Purkinje cell (primary cell): ENCODE results near the gene MYH7. TPM values are rescaled to one million over a fixed set of nuclear protein-coding genes. Genes with fewer than 3 reads are reported as not detected.

ENCODE experiments used
- polyA plus RNA-seq: library from polyadenylated mRNA; unstranded; fragments of >200 nt; fragmentation: Nextera tagmentation; gene quantifications from 2 replicates; pipeline ENCODE4 v1.2.1, GENCODE V29; 2014

Gene MYH7
- not detected in 2 replicates for polyA plus RNA-seq

DNA sequence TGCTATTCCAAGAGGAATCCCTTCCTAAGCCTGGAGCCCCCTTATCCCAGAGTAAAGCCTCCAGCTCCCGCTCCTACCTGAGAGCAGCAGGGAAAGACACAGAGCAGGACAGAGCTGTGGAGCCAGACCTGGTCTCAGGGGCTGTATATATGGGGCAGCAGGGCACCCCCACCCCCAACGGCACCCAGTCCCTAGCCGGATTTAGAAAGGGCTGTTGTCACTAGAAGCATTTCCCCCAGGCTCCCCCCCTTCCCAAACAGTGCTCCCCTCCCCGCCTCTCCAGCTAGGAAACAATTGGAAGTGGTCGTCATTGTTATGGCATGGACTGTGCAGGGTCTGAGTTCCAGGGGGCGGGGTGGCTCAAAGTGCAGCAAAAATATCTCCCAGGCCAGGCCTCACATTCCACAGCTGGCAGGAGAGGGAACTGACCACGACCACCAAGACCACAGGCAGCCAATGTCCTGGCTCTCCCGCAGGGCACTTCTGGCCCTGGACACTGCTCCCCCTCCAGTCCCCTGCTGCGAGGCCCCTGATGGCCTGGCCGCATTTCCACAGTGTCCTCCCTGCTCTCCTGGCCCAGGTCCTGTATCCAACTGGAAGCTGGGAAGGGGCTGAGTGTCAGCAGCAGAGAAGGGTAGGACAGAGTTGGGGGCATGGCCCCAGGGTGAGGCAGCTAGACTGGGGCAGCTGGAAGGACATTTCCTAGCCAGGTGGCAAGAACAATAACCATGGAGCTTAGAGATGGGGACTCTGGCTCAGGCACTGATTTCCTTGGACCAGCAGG is at the start of gene MYH7:
Gene MYH7 (minus strand): TSS at position 118 of the 784 bp plus-strand sequence. CDS start 1,928 bp downstream, outside the sequence.

DNA sequence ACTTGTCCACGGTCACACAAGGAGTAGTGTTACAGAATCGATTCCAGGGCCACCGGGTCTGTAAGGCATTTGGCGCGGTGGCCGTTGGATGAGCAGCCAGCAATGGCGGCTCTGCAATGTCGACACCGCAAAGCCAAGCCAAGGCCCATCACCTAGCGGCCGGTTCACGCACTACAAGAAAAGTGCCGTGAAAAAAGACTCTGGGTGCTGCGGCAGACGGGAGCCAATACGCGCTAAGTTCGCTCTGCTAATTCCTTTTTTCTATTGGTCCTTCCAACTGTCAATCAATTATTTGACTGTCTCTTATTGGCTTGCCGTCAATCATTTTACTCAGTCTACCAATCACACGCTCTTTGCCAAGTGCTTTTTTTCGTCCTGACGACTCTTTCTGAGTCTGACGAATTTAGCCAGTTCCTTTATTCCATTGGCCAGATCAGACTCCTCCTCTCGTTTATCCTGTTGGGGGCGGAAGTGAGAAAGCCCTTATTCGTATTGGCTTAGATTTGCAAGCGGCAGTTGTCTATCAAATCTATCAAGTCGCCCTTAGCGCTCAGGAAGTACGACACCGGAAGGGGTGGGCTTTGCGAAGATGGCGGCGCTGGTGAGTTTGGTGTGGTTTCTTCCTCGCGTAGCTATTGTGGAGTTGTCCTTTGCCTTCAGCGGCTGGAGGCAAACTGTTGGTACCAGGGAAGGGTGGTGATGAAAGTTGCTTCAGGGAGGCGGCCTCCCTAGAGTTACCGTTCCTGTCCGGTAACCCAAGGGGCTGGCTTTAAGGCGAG is 33.9 kb upstream of the MYH7 start, which contains the start of gene NGDN:
Gene NGDN (plus strand): TSS at position 577 of the 779 bp plus-strand sequence. CDS start 13 bp downstream, at position 590.

DNA sequence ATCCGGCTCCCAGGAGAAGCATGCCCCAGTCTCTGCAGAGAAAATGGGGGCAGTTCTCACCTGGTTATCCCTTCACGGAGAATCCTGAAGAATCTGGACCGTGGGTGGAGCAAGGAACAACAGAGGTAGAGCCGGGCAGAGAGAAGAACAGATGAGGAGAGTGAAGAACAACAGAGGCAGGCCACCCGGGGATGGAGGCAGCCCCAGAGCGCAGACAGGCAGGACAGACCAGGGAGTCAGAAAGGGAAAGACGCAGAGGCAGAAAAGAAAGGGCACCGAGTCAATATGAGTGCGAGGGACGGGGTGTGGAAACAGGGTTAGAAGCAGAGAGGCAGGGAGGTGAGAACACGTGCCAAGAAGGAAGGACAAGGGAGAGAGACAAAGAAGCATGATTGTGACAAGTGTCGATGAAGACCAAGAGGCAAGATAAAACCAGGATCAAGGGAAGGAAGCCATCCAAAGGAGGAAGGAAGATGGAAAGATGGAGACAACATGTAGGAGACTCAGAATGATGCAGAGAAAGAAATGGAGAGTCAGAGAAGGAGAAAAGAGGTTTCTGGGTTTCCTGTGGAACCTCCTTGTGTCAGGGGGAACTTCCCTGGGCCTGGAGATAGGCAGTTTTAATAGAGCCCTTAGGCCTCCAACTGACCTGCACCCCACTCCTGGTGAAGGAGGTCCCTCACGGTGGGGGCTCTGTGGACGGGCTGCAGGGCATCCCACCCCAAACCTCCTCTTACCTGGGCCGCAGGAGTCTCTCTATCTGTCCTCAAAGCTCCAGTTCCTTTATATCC is 27.7 kb downstream of the MYH7 start, which contains the start of gene MYH6:
Gene MYH6 (minus strand): TSS at position 758 of the 791 bp plus-strand sequence. CDS start 1,050 bp downstream, outside the sequence.

DNA sequence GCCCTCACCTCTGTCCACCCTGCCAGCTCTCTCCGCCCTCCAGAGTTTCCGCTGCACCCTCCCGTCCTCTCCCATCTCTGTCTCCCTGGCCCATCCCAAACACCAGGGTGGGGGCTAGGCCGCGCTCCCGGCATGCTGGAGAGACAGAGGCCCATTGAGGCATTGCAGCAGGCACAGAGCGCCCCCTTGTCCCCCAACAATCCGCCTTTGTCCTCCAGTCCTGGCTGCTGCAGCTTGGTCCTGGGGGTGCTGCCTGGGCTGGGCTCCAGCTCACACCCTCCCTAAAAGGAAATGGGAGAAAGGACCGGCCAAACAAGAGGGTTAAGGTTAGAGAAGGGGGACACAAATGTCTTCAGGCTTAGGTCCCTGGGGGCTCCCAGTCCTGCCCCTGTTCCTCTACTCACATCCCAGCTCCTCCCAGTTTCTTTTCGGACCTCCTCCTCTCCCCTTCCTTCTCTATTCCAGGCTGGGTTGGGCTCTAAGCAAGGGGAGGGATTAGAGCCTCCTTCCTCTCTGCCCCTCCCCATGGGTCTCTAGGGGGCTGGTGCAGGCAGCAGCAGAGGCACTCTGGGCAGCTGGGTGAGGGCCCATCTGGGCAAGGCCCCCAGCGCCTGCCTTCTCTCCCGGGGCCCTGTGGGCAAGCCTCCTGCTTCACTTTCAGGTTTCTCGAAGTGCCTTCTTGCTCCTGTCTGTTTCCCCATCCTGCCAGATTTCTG is 58.8 kb downstream of the MYH7 start, which contains the start of gene CMTM5:
Gene CMTM5 (plus strand): TSS at position 565 of the 716 bp plus-strand sequence. CDS start 206 bp downstream, outside the sequence.

DNA sequence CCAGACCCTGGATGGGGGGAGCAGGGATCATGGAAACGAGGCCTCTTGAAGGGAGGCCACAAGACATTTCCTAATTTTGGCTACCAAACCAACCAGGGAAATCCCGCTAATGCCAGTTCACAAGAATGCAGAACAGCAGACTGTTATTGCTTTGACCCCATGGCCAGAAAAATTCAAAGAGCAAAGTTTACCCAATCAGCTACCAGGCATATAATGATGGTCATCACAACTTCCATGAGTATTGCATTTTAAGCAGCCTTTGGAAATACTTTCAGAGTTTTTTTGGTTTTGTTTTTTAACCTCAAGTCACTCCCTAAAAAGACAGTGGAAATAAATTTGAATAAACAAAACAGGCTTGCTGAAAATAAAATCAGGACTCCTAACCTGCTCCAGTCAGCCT is 63.0 kb downstream of the MYH7 start, which contains the start of gene IL25:
Gene IL25 (plus strand): TSS at position 301 of the 400 bp plus-strand sequence.

DNA sequence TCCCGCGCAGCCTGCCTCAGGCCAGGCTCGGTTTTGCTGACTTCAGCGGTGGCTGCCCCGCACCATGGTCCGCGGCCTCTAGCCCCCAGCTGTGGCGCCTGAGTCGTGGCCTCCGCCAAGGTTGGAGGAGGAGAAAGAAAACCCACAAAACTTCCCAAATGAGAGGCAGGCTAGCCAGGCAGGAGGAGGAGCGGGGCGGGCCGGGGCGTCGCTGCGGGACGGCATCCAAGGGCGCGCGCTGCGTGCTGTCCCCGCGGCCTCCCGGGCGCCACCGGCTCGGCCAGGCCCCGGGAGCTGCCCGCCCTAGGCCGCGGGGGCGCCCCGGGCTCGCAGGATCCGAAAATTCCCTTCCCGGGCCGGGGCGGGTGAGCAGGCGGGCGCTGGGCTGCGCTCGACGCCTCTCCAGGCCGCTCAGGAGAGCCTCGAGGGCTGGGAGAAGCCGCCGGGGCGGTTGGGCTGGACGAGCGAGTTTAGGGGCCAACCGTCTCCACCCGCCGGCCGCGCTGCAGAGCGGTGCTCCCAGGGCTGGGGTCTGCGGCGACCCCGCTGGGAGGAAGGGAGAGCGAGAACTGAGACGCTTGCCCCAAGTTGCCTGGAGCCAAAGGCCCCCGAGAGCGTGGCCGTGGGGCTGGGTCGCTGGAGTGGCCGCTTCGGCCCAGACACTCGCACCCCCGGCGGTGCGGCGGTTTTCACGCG is 70.3 kb downstream of the MYH7 start, which contains the start of gene EFS:
Gene EFS (minus strand): TSS at position 137 of the 696 bp plus-strand sequence. CDS start 147 bp downstream, outside the sequence.

Other genes starting within 250 kb of the MYH7 start
- gene RNF212B, start 197.7 kb downstream of the MYH7 start, polyA plus RNA-seq = not detected in 2 replicates
- gene HOMEZ, start 149.5 kb downstream of the MYH7 start, polyA plus RNA-seq = 1.2 and 5.5 TPM in 2 replicates
- gene PPP1R3E, start 132.8 kb downstream of the MYH7 start, polyA plus RNA-seq = 37.3 and 59.4 TPM in 2 replicates
- 10.8 and 11.4 TPM in 2 replicates for gene BCL2L2, start 128.8 kb downstream of the MYH7 start, polyA plus RNA-seq
- gene PABPN1, start 114.2 kb downstream of the MYH7 start, polyA plus RNA-seq = 52.3 and 57.9 TPM in 2 replicates
- gene SLC22A17, start 82.8 kb downstream of the MYH7 start, polyA plus RNA-seq = 46.4 and 58.9 TPM in 2 replicates
- 0.16 and 0.21 TPM in 2 replicates for gene EFS, start 70.5 kb downstream of the MYH7 start, polyA plus RNA-seq
- gene IL25, start 62.9 kb downstream of the MYH7 start, polyA plus RNA-seq = not detected in 2 replicates
- not detected in 2 replicates for gene CMTM5, start 58.6 kb downstream of the MYH7 start, polyA plus RNA-seq
- not detected in 2 replicates for gene MYH6, start 27.4 kb downstream of the MYH7 start, polyA plus RNA-seq
- 77.3 and 118 TPM in 2 replicates for gene NGDN, start 34.0 kb upstream of the MYH7 start, polyA plus RNA-seq
- gene ZFHX2, start 116.1 kb upstream of the MYH7 start, polyA plus RNA-seq = 1.7 and 2.7 TPM in 2 replicates
- 6.7 and 16.0 TPM in 2 replicates for gene THTPA, start 120.6 kb upstream of the MYH7 start, polyA plus RNA-seq
- 7.7 and 8.5 TPM in 2 replicates for gene AP1G2, start 132.1 kb upstream of the MYH7 start, polyA plus RNA-seq
- 1.1 and 8.0 TPM in 2 replicates for gene JPH4, start 143.1 kb upstream of the MYH7 start, polyA plus RNA-seq
- gene DHRS2, start 200.7 kb upstream of the MYH7 start, polyA plus RNA-seq = not detected in 2 replicates